GM12874 (cell line): ENCODE measurements around the gene TMEM181.

Source experiments
- TF ChIP-seq, protein P1 (sequence below): IDR thresholded peaks from 2 replicates; pipeline ENCODE4 v1.5.1; 2011; ENCODE audit warnings: low read depth, mild to moderate bottlenecking, control low read depth, low read length, moderate library complexity; ENCODE audit not compliant: insufficient read depth

TMEM181 gene

DNA sequence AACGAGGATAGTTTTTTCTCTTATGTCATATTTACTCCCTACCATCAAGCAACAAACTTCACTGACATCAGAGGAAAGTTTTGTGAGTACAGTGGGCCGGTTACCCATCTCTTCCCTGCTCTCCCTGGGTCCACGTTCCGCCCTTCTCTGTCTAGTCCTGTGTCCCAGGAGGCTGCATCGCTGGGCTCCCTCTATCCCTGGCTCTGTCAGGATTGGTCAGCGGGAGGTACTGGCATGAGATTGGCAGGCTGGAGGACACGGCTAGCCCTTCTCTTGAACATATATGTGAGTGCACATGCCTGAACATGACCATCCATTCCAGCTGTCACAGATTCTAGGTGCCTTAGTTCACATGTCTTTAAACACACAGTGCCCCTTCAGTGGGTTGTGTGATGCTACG, 30.3 kb upstream of the TMEM181 start:
- TF ChIP-seq, protein P1, sequence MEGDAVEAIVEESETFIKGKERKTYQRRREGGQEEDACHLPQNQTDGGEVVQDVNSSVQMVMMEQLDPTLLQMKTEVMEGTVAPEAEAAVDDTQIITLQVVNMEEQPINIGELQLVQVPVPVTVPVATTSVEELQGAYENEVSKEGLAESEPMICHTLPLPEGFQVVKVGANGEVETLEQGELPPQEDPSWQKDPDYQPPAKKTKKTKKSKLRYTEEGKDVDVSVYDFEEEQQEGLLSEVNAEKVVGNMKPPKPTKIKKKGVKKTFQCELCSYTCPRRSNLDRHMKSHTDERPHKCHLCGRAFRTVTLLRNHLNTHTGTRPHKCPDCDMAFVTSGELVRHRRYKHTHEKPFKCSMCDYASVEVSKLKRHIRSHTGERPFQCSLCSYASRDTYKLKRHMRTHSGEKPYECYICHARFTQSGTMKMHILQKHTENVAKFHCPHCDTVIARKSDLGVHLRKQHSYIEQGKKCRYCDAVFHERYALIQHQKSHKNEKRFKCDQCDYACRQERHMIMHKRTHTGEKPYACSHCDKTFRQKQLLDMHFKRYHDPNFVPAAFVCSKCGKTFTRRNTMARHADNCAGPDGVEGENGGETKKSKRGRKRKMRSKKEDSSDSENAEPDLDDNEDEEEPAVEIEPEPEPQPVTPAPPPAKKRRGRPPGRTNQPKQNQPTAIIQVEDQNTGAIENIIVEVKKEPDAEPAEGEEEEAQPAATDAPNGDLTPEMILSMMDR = no peak

DNA sequence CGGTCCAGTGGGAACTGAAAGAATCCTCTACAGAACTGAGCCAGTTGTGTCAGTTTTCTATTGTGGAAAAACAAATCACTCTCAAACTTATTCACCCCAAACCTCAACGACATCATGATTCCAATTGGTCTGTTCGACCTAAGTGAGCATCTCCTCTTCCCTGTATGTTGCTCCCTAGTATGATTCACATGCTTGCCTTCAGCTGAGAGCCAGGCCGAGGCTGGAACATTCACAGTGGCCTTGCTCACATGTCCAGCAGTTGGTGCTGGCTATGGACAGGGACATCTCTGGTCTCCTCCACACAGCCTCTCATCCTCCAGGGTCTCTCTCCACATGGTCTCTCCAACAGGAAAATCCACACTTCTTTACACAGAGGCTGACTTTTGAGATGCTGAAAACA, 28.3 kb upstream of the TMEM181 start:
- TF ChIP-seq, protein P1 = no peak

DNA sequence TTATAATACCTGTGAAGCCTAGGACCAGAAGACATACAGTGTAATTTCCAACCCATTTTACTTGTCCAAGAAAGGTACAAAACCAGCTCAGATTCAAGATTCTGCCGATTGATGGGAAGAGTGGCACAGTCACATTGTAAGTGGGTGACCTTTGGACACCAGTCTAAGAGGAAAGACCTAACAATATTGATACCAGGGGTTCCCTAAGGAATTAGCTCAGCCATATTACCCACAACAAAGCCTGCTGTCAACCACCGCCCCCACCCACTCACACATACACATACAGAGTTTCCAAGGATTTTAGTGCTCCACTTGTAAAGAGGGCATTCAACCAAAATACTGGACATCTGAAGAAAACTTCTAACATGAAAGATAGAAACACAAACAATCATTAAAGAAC, 27.9 kb upstream of the TMEM181 start:
- TF ChIP-seq, protein P1 = no peak

DNA sequence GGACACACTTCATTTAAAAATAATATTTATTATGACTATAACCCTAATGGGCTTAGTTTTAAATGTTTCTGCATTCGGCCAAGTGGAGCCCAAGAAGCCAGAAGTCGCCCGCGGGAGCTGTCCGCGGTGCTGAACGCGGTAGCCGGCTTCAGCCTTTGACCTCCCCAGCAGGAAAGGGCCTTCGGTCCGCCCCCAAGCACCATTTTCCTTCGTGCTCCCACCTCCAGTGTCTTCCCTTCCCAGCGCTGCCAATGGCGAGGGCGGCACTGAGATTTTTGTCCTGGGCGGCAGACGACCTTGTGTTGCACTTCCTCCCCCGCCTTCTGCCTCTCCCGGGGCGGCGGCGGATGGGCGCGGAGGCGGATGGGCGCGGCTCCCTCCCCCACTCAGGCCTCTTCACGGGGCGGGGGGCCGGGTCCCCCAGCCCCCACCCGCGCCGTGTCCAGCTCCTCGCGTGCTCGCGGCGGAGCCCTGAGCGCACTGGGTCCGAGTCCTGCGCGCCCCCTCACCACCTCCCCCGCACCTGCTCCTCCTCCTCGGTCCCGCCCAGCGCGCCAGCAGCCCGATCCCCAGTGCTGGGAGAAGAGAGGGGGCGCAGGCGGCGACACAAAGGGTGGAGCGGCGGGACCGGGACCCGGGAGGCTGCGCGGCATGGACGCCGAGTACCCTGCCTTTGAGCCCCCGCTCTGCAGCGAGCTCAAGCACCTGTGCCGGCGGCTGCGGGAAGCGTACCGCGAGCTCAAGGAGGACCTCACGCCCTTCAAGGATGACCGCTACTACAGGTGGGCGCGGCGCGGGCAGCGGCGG, 23.6 kb upstream of the TMEM181 start:
- TF ChIP-seq, protein P1 = no peak

DNA sequence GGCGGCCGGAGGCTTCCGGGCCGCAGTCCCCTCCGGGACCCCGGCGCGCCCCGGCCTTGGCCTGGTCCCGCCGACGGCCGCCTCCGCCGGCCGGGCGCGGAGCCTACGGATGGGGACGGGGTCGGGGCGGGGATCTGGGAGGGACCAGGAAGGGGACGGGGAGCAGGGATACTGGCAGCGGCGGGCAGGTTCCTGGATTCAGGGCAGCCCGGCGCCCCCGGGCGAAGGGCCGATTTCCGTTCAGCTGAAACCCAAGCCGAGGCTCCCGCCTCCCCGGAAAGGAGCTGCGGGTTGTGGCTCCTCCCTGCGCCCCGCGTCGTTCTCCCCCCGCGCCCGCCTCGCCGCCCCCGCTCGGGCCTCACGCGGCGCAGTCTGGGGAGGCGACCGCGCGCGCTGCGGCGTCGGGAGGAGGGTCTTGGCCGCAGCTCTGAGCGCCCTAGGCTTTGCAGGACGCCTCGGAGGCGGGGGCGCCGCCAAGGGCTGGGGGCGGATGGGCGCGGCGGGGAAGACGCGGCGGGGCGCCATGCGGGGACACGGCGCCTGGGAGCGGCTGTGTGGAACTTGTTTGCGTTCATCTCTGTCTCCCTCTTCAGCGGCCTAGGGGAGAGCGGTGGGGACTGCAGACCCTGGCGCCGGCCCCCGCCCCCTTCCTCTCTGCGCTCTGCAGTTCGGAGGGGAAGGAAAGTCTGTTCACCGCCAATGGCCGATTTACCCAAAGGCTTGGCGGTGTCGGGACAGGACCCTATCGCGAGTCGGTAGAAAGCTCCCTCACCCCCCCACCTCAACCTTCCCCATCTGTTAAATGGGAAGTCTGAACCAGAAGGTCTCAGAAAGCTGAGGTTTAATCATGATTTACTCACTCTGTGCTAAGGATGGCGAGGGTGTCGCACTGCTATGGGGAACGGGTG, 22.7 kb upstream of the TMEM181 start:
- TF ChIP-seq, protein P1 = no peak

DNA sequence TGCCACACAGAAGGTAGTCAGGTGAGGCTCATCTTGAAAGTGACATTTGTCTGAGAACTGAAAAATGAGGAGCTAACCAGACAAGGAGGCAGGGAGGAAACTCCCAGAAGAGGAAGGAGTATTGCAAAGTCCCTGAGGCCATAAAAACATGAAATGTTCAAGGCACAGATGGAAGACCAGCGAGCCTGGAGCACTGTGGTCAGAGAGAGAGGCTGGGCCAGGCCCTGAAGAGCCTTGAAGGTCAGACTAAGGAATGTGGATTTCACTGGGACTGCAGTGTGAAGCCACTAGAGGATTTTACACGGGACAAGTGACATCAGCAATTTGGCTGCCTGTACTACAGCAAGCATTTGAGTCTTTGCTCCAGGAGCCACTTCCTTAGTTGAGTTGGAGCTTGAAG, 21.1 kb upstream of the TMEM181 start:
- TF ChIP-seq, protein P1 = no peak

DNA sequence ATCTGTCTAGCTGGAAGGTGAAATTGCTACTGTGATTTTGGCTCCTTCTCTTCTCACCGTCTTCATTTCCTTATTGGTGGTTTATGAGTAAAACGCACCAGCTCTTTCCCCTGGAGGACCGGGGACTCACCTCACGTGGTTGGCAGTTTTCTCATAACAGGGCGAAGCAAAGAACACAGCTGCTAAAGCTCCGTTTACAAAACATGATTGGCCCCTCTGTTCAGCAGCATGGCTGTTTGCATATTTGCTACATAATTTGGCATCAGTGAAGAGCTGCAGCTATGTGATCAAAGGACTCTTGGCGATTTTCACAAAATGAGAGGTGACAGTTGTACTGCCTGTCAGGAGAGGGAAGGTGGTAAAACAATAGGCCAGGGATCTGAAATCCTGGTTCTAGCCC, 20.5 kb upstream of the TMEM181 start:
- TF ChIP-seq, protein P1 = no peak
